MM.1S (cell line): ENCODE data around the gene PTPRF.

Experiments used
- DNase-seq: peaks from one replicate; pipeline ENCODE4 v3.0.0-alpha.2; 2015
- H2AFZ ChIP-seq: fragments of 300-600 bp; sonication (generic); 2 replicates; pipeline ENCODE4 v1.6.0; 2016; ENCODE audit warnings: antibody characterized with exemption, low read length
- H3F3A ChIP-seq: fragments of 300-600 bp; sonication (generic); 2 replicates; pipeline ENCODE4 v1.6.1; 2016; ENCODE audit warnings: mild to moderate bottlenecking, antibody characterized with exemption, low read length, moderate library complexity, mixed read lengths; ENCODE audit not compliant: insufficient read depth
- H3K27ac ChIP-seq: fragments of 300-600 bp; sonication (generic); 2 replicates; pipeline ENCODE4 v1.5.1; 2016; ENCODE audit warnings: mild to moderate bottlenecking, low read length
- H3K27me3 ChIP-seq: fragments of 300-600 bp; sonication (generic); replicated peaks from 2 replicates; pipeline ENCODE4 v1.6.0; 2016; ENCODE audit warnings: low read length; ENCODE audit not compliant: insufficient read depth
- H3K36me3 ChIP-seq: fragments of 300-600 bp; sonication (generic); replicated peaks from 2 replicates; pipeline ENCODE4 v1.6.1; 2016; ENCODE audit warnings: mild to moderate bottlenecking, low read length, mixed read lengths; ENCODE audit not compliant: insufficient read depth
- H3K4me1 ChIP-seq: fragments of 300-600 bp; sonication (generic); 2 replicates; pipeline ENCODE4 v1.6.1; 2016; ENCODE audit warnings: low read length, mixed read lengths
- H3K4me2 ChIP-seq: fragments of 300-600 bp; sonication (generic); 2 replicates; pipeline ENCODE4 v1.6.0; 2016; ENCODE audit warnings: low read depth, low read length
- H3K4me3 ChIP-seq: fragments of 300-600 bp; sonication (generic); 2 replicates; pipeline ENCODE4 v1.5.1; 2016; ENCODE audit warnings: low read length, mixed read lengths
- H3K79me2 ChIP-seq: fragments of 300-600 bp; sonication (generic); 2 replicates; pipeline ENCODE4 v1.6.1; 2016; ENCODE audit warnings: mixed run types, low read length, mixed read lengths
- H3K9ac ChIP-seq: fragments of 300-600 bp; sonication (generic); 2 replicates; pipeline ENCODE4 v1.6.1; 2016; ENCODE audit warnings: low read length, mixed read lengths
- H3K9me2 ChIP-seq: fragments of 300-600 bp; sonication (generic); replicated peaks from 2 replicates; pipeline ENCODE4 v1.6.1; 2016; ENCODE audit warnings: mild to moderate bottlenecking, low read length, mixed read lengths; ENCODE audit not compliant: insufficient read depth
- H3K9me3 ChIP-seq: fragments of 300-600 bp; sonication (generic); replicated peaks from 2 replicates; pipeline ENCODE4 v1.6.1; 2016; ENCODE audit warnings: mild to moderate bottlenecking, low read length, mixed read lengths; ENCODE audit not compliant: insufficient read depth
- H4K20me1 ChIP-seq: fragments of 300-600 bp; sonication (generic); 2 replicates; pipeline ENCODE4 v1.6.1; 2016; ENCODE audit warnings: mild to moderate bottlenecking, low read length, moderate library complexity, mixed read lengths; ENCODE audit not compliant: insufficient read depth
- CTCF ChIP-seq: fragments of 300-600 bp; sonication (generic); IDR thresholded peaks from 2 replicates; pipeline ENCODE4 v1.5.1; 2016; ENCODE audit warnings: antibody characterized with exemption, low read length, mixed read lengths
- EZH2 ChIP-seq: fragments of 300-600 bp; sonication (generic); optimal IDR thresholded peaks from 2 replicates; pipeline ENCODE3; 2017; ENCODE audit warnings: low read depth, mild to moderate bottlenecking, antibody characterized with exemption, low read length, mixed read lengths
- EZH2phosphoT487 ChIP-seq: fragments of 300-600 bp; sonication (generic); IDR thresholded peaks from 2 replicates; pipeline ENCODE4 v1.6.1; 2018; ENCODE audit warnings: antibody characterized with exemption, low read length

PTPRF gene

GRCh38 chr1:43585557-43585956 is 54.9 kb downstream of the PTPRF start:
- no peaks in the 10 kb centered on the region for H3K27me3 ChIP-seq
- H3K4me3 ChIP-seq = no peak overlapping the region
- DNase-seq = no peak
- no peaks in the 10 kb centered on the region for H3F3A ChIP-seq
- no peak for TF ChIP-seq EZH2phosphoT487
- no peak for TF ChIP-seq EZH2
- no peak for TF ChIP-seq CTCF
- no peak overlapping the region for H3K9ac ChIP-seq
- H3K9me3 ChIP-seq = no peaks in the 10 kb centered on the region
- no peaks in the 10 kb centered on the region for H3K79me2 ChIP-seq
- no peaks in the 10 kb centered on the region for H3K9me2 ChIP-seq
- H3K4me2 ChIP-seq = no peak overlapping the region
- no peak overlapping the region for H3K27ac ChIP-seq
- no peaks in the 10 kb centered on the region for H3K36me3 ChIP-seq
- H2AFZ ChIP-seq = no peak overlapping the region
- no peaks in the 10 kb centered on the region for H3K4me1 ChIP-seq
- H4K20me1 ChIP-seq = no peaks in the 10 kb centered on the region

- TF ChIP-seq EZH2phosphoT487 (no peak), EZH2 (no peak), CTCF (no peak)
- H3F3A ChIP-seq = no peaks in the 10 kb centered on the region
These were observed 55.6 kb downstream of the PTPRF start for GRCh38 chr1:43586136-43586731.

GRCh38 chr1:43587001-43587400 is 56.3 kb downstream of the PTPRF start:
- no peak overlapping the region for H3K4me2 ChIP-seq
- no peaks in the 10 kb centered on the region for H4K20me1 ChIP-seq
- no peaks in the 10 kb centered on the region for H3K27me3 ChIP-seq
- no peak for DNase-seq
- no peaks in the 10 kb centered on the region for H3F3A ChIP-seq
- H3K4me3 ChIP-seq = no peak overlapping the region
- H3K9me3 ChIP-seq = no peaks in the 10 kb centered on the region
- no peaks in the 10 kb centered on the region for H3K36me3 ChIP-seq
- no peaks in the 10 kb centered on the region for H3K79me2 ChIP-seq
- no peak overlapping the region for H3K9ac ChIP-seq
- no peaks in the 10 kb centered on the region for H3K9me2 ChIP-seq
- no peaks in the 10 kb centered on the region for H3K4me1 ChIP-seq
- no peak overlapping the region for H2AFZ ChIP-seq
- no peak overlapping the region for H3K27ac ChIP-seq
- TF ChIP-seq CTCF = no peak
- no peak for TF ChIP-seq EZH2
- TF ChIP-seq EZH2phosphoT487 = no peak

More at GRCh38 chr1:43586136-43586731, 55.6 kb downstream of the PTPRF start:
- Histone ChIP-seq H3K4me2 (no peak overlapping the region), H3K4me3 (no peak overlapping the region), H3K27me3 (no peaks in the 10 kb centered on the region), H3K9me3 (no peaks in the 10 kb centered on the region), H3K9me2 (no peaks in the 10 kb centered on the region), H2AFZ (no peak overlapping the region), H3K27ac (no peak overlapping the region), H3K4me1 (no peaks in the 10 kb centered on the region), H3K36me3 (no peaks in the 10 kb centered on the region), H4K20me1 (no peaks in the 10 kb centered on the region), H3K79me2 (no peaks in the 10 kb centered on the region), H3K9ac (no peak overlapping the region)
- no peak for DNase-seq
